Hepatocyte (in vitro differentiated cells): Measurements from ENCODE around the gene PRDM16.

Experiments
- EZH2phosphoT487 ChIP-seq: fragments of 200-600 bp; sonication (generic); IDR thresholded peaks from one replicate; pipeline ENCODE4 v1.6.1; 2018; ENCODE audit warnings: antibody characterized with exemption, mild to moderate bottlenecking, low read depth, moderate library complexity; ENCODE audit not compliant: unreplicated experiment, severe bottlenecking
- TF ChIP-seq, protein P1 (sequence below): fragments of 200-600 bp; sonication (generic); IDR thresholded peaks from 2 replicates; pipeline ENCODE4 v1.5.1; 2016; ENCODE audit warnings: antibody characterized with exemption, mild to moderate bottlenecking; ENCODE audit not compliant: poor library complexity

DNA sequence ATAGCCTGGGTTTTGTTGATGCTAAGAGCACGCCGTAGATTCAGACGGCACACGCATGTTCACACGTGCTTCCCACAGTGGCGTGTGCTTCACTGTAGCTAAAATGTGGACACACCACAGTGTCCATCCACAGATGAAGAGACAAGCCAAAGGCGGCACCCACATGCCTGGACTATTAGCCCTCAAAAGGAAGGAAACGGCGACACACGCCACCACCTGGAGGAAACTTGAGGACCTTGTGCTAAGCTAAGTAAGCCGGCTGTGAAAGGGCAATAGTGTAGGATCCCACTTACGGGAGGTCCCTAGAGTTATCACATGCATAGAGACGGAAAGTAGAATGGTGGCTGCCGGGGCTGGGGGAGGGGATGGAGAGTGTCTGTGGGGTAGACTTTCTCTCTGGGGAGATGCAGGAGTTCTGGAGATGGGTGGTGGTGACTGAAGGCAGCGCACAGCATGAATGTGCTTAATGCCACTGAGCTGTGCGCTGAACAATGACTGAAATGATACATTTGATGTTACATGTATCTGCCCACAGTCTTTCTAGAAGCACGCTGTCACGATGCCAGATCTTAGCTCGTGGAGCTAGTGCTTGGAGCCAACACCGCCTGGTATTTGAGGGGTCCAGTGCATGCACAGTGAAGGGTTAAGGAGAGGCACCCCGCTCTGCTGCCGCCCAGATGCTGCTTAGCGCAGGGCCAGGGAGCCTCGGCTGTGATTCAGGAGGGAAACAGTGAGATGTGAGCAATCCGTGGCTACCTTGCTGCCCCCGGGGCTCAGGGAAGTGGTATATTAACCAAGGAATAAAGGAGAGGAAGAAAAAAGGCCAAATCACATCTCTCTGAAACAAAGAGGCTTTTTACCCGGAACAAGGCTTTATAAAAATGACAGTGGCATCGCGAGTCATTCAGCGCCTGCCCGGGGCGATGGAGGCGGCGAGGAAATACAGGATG is 103.7 kb downstream of the PRDM16 start:
- no peak for TF ChIP-seq EZH2phosphoT487
- TF ChIP-seq, protein P1, sequence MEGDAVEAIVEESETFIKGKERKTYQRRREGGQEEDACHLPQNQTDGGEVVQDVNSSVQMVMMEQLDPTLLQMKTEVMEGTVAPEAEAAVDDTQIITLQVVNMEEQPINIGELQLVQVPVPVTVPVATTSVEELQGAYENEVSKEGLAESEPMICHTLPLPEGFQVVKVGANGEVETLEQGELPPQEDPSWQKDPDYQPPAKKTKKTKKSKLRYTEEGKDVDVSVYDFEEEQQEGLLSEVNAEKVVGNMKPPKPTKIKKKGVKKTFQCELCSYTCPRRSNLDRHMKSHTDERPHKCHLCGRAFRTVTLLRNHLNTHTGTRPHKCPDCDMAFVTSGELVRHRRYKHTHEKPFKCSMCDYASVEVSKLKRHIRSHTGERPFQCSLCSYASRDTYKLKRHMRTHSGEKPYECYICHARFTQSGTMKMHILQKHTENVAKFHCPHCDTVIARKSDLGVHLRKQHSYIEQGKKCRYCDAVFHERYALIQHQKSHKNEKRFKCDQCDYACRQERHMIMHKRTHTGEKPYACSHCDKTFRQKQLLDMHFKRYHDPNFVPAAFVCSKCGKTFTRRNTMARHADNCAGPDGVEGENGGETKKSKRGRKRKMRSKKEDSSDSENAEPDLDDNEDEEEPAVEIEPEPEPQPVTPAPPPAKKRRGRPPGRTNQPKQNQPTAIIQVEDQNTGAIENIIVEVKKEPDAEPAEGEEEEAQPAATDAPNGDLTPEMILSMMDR: no peak
